HL-60 (cell line): ENCODE data around the gene PAPPA2.

Source experiments
- CTCF ChIP-seq: IDR thresholded peaks from one replicate; pipeline ENCODE4 v1.5.1; 2011; ENCODE audit warnings: low read length, control low read depth, inconsistent platforms; ENCODE audit not compliant: insufficient read depth
- SPI1 ChIP-seq: IDR thresholded peaks from 2 replicates; pipeline ENCODE4 v1.6.1; 2012; ENCODE audit warnings: low read depth, mild to moderate bottlenecking, borderline replicate concordance

- TF ChIP-seq CTCF (no peak), SPI1 (no peak)
Measured at GRCh38 chr1:176717066-176717750, 254.2 kb downstream of the PAPPA2 start.
